Measurements from ENCODE around the gene RAF1. TPM values are rescaled to one million over a fixed set of nuclear protein-coding genes. Genes with fewer than 3 reads are reported as not detected.
"Not testable (repeated sequence)": the region's sequence is repeated elsewhere in the genome, so short reads cannot be mapped to it uniquely, and the experiment has no call there.

The RAF1 gene
- polyA plus RNA-seq, 3 donors, result 36.4 to 57.0 (median 42.4) TPM

DNA sequence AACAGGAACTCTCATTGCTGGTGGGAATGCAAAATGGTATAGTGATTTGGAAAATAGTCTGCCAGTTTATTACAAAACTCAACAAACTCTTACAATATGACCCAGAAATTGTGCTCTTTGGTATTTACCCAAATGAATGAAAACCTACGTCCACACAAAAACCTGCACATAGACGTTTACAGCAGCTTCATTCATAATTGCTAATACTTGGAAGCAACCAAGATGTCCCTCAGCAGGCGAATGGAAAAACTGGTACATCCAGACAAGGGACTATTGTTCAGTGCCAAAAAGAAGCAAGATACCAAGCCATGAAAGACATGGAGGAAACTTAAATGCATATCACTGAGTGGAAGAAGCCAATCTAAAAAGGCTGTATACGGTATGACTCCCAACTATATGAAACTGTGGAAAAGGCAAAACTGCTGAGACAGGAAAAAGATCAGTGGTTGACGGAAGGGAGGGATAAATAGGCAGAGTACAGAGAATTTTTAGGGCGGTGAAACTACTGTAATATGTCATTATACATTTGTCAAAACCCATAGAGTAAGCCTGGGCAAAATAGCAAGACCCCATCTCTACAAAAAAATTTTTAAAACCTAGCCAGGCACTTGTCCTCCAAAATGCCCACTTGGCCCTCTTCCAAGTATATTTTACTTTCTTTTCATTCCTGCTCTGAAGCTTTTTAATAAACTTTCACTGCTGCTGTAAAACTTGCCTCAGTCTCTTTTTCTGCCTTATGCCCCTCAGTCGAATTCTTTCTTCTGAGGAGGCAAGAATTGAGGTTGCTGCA is 113.8 kb downstream of the RAF1 start:
- H3K27ac ChIP-seq (ENCODE audit: low read depth, low read length), result no peak overlapping the region
- 65 to 72% (median 69%) methylated on average over 7 of the region's 7 CpGs for WGBS, 3 donors

DNA sequence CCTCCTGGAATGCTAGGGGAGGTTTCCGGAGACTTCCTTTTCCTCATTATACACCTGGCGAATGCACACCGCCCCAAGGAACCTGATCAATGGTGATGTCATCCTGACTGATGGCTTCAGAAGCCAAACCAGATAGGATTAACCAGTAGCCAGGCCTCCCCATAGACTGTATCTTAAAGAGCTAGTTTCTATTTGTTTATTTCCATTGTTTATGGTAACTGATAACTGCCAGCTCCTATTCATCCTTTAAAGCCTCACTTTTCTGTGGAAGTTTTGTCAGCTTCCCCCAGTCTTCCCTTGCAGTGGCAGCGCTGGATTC is 118.5 kb downstream of the RAF1 start, which contains the start of gene MKRN2OS:
Gene MKRN2OS, minus strand, starts transcription at position 27 of the 319 bp plus-strand sequence. CDS start 35 bp downstream, outside the sequence.
- WGBS, 3 donors, result 23 to 64% (median 53%) methylated on average over 4 of the region's 4 CpGs
- no peak within 1 kb of the TSS for H3K27ac ChIP-seq (ENCODE audit: low read depth, low read length)

DNA sequence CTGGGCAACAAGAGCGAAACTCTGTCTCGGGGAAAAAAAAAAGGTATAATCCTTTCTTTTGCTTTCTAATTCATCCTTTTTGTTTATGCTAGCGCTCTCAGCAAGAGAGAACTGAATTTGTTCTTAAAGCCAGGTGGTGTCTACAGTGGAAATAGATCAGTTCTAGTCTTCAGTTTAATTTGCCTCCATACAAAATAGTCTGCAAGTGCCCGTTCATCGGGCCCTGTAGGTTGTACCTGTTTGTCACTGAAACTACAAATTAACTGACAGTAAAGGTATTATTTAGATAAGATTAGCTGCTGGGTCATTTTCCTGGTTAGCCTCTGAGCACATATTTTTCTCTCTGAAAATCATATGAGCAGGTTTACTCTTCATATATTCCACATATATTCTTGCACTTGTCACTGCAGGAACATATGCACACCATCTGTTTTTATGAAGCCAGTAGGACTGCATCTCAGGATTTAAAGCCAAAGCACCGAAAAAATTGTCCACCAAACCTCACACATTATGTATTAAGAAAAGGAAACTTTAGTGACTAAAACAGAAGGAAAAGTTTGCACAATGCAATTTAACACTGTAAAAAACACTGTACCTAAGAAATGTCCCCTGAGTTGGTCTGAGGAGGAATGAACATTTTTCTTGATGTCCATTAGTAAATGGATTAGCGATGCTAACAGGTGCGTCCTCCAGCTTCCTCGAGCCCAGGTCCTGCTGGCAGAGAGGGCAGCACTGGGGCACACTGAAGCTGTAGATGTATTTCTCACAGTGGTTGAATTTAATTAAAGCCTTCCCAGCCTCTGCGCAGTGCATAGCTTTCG is 119.1 kb downstream of the RAF1 start:
- 35 to 77% (median 71%) methylated on average over 11 of the region's 11 CpGs for WGBS, 3 donors
- H3K27ac ChIP-seq (ENCODE audit: low read depth, low read length), result no peak overlapping the region

DNA sequence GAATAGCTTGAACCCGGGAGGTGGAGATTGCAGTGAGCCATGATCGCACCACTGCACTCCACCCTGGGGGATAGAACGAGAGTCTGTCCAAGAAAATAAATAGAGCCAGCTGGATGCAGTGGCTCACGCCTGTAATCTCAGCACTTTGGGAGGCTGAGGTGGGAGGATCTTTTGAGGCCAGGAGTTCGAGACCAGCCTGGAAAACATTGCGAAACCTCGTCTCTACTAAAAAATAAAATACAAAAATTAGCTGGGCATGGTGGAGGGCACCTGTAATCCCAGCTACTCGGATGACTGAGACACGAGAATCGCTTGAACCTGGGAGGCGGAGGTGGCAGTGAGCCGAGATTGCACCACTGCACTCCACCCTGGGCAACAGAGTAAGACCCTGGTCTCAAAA is 120.4 kb downstream of the RAF1 start:
- H3K27ac ChIP-seq (ENCODE audit: low read depth, low read length), result not testable (repeated sequence)
- 85 to 89% (median 89%) methylated on average over 12 of the region's 12 CpGs for WGBS, 3 donors

DNA sequence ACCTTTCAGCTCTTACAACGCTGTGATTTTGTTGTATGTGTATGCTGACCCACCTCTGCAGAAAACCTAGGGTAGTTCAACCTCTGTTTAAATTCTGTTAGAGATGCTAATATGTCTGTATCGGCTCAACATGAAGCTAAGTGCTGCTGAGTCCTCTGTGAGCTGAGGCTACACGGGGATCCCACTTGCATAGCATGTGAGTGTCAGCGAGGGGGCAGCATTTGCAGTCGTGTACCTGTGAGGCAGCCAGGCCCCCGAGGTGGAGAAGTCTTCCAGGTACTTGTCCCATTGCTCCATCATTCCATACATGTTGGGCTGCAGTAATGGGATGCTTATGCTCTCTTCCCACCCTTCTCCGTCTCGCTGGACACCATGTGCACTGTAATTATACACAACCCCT is 122.3 kb downstream of the RAF1 start:
- 70 to 75% (median 73%) methylated on average over 8 of the region's 8 CpGs for WGBS, 3 donors
- no peak overlapping the region for H3K27ac ChIP-seq (ENCODE audit: low read depth, low read length)

DNA sequence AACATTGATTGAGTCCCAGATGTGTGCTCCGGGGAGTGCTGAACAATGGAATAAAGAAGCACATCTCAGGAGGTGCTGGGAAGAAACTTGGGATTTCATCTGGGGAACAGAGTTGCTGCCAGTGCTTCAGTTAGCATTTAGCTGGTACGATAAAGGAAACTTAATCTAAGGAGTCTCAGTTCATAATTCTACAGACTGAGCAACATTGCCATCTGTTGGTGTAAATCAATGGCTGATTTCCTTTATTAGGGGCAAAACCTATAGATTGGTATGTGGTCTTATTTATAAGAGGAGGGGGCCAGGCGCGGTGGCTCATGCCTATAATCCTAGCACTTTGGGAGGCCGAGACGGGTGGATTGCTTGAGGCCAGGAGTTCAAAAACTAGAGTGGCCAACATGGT is 127.5 kb downstream of the RAF1 start:
- whole genome bisulfite sequencing, 3 donors, result 81 to 88% (median 86%) methylated on average over 6 of the region's 6 CpGs
- H3K27ac ChIP-seq (ENCODE audit: low read depth, low read length), result no peak overlapping the region

Other genes starting within 250 kb of the RAF1 start
- gene TSEN2, start 179.6 kb downstream of the RAF1 start, polyA plus RNA-seq, result 10 to 100 TPM in 2 of 3 donors, 1 to 10 TPM in 1; 9.4 to 12.5 (median 12.4) TPM
- gene MKRN2OS, start 118.6 kb downstream of the RAF1 start, polyA plus RNA-seq, result 1 to 10 TPM in 1 of 3 donors, under 1 TPM in 1, not detected in 1; 0.10 to 7.2 TPM
- 10 to 100 TPM; 16.0 to 18.1 (median 17.9) TPM for gene MKRN2, start 107.0 kb downstream of the RAF1 start, polyA plus RNA-seq
- under 1 TPM in 1 of 3 donors, not detected in 2; 0.76 TPM for gene TMEM40, start 95.1 kb upstream of the RAF1 start, polyA plus RNA-seq
- gene CAND2, start 132.6 kb upstream of the RAF1 start, polyA plus RNA-seq, result 1 to 10 TPM in 2 of 3 donors, under 1 TPM in 1; 0.79 to 2.0 (median 1.1) TPM
- gene RPL32, start 177.4 kb upstream of the RAF1 start, polyA plus RNA-seq, result 1,000 to 10,000 TPM; 1,949 to 3,304 (median 2,810) TPM

All from adipose tissue (tissue), 3 donors.